ENCODE measurements around the gene ANKS1B. TPM values are rescaled to one million over a fixed set of nuclear protein-coding genes. Genes with fewer than 3 reads are reported as not detected.

ANKS1B gene
- total RNA-seq, 1 donor from 2014 or later = 3.6 TPM

DNA sequence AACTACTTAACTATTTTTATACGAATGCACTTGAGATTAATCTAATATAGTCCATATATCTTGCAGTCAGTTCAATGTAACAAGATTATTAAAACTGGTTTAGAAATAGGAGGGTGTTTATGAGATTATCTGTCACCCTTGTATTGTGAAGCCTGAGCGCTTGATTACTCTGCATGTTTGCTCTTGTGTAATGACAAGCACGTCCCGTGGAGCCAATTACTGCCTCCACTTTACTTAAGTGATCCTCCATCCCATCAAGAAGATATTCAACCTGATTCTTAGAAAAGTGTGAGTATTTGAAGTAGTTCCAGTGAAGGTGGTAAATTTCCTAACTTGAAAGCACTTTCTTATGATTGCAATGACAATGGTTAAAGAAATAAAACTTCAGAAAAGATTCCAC is 752.4 kb downstream of the ANKS1B start:
- no peak for ATAC-seq

DNA sequence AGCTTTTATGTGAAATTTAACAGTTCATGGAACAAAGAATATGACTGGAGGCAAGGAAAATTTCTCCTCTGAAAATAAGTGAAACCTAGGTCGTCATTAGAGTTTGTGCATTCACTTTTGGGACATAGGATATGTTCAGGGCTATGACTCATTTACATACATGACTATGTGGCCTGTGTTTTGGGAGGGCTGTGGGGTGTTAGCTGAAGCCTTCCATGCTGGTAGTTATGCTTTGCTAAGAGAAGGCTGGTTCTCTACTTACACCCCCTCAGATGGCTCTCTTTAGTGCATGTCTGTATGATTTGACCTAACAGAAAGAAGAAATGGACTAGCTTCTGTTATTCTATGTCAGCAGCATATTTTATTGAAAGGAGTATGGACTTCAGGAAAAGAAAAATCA is 753.7 kb downstream of the ANKS1B start:
- DNase-seq (ENCODE audit: low spot score) (no peak), ATAC-seq (no peak)

More for the DNA sequence above, 752.4 kb downstream of the ANKS1B start:
- DNase-seq (ENCODE audit: low spot score) = no peak

DNA sequence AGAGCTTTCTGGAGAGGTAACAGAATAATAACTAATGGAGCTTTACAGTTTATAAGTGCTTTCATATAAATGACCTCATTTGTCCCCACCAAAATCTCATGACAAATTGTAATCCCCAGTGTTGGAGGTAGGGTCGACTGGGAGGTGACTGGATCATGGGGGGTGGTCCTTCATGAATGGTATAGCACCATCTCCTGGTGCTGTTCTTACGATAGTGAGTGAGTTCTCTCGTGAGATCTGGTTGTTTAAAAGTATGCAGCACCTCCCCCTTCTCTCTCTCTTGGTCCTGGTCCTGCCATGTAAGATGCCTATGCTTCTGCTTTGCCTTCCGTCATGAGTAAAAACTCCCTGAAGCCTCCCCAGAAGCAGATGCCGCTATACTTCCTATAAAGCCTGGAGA is 760.5 kb downstream of the ANKS1B start:
- no peak for DNase-seq (ENCODE audit: low spot score)
- ATAC-seq = no peak

DNA sequence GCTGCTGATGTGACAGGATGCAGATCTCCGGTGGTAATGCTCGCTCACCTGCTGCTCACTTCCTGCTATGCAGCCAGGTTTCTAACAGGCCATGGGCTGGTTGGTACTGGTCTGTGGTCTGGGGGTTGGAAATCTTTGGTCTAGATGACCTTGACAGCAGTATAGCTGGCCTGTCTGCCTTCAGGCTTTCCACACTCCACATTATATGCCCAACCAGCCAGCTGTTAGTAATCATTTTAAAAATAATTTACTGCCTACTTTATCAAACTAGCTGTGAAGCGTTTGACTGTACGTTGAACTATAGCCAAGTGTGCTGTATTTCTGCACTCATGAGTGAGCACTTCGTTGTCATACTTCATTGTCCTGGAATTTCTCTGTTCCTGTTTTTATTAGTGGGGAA is 761.2 kb downstream of the ANKS1B start:
- no peak for ATAC-seq
- no peak for DNase-seq (ENCODE audit: low spot score)

GRCh38 chr12:99213047-99213446 is 771.7 kb downstream of the ANKS1B start:
- ATAC-seq = no peak
- no peak for DNase-seq (ENCODE audit: low spot score)

GRCh38 chr12:99212275-99212674 is 772.5 kb downstream of the ANKS1B start:
- ATAC-seq (peak; percentile 83), DNase-seq (ENCODE audit: low spot score) (no peak)

DNA sequence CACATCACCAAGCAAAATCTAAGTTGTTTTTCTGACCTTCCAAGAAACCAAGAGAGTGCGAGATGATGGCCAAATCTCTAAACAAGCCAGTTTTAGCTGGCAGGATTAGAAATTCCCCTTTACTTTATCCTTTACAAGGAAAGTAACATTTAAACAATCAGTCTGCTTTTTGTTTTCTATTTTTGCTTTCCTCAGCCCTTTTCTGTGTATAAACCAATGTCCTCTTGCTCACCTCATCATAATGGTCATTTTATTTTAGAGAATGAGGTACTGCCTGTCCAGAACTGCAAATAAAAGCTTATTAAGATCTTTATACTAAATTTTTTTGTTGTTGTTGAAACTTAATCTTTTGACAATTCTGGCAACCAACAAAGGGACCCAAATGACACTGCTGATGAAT is 779.6 kb downstream of the ANKS1B start:
- ATAC-seq = no peak

GRCh38 chr12:99201906-99202645 is 782.7 kb downstream of the ANKS1B start:
- no peak for DNase-seq (ENCODE audit: low spot score)
- ATAC-seq = no peak

More for the DNA sequence above, 779.6 kb downstream of the ANKS1B start:
- DNase-seq (ENCODE audit: low spot score) = no peak

- DNase-seq (ENCODE audit: low spot score) (no peak), ATAC-seq (no peak)
Observed at GRCh38 chr12:99200711-99201384, 783.9 kb downstream of the ANKS1B start.

DNA sequence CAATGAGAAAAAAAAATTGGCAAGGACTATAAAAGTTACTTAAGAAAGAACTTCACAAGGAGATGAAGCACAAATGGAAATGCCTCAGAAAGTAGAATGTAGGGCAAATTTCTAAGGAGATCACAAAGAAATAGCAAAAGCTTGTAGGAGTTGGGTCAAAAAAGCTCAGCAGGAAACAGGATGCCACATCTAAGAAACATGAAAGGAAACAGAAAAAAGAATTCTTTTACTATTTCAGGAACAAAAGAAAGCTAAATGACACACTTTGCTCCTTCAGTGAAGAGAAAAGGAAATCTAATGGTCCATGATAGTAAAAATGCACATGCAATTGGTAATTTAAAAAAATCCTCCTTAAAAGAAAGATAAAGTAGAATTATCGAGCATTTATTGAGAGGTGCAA is 789.3 kb downstream of the ANKS1B start:
- no peak for ATAC-seq
- DNase-seq (ENCODE audit: low spot score) = no peak

- DNase-seq (ENCODE audit: low spot score) (no peak), ATAC-seq (no peak)
Observed at GRCh38 chr12:99192489-99192888, 792.2 kb downstream of the ANKS1B start.

DNA sequence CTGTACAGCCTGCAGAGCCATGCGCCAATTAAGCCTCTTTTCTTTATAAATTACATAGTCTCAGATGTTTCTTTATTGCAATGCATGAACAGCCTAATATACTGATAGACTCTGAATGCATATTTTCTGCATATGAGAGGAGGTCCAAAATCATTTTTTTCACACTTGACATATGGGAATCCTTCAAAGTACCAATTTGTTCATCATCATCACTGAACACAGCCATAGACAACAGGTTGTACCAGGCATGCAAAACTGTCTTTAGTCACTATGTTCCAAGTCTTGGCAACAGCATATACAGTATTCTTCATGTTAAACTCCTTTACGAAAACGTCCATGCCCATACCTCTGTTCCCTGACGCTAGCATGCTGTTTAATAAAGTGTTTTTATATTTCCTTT is 807.9 kb downstream of the ANKS1B start:
- DNase-seq (ENCODE audit: low spot score) = no peak
- ATAC-seq = no peak

- ATAC-seq (no peak), DNase-seq (ENCODE audit: low spot score) (no peak)
Observed at GRCh38 chr12:99170461-99170860, 814.3 kb downstream of the ANKS1B start.

- ATAC-seq (no peak), DNase-seq (ENCODE audit: low spot score) (no peak)
Observed at GRCh38 chr12:99170037-99170436, 814.7 kb downstream of the ANKS1B start.

GRCh38 chr12:99157946-99158345 is 826.8 kb downstream of the ANKS1B start:
- ATAC-seq = no peak
- DNase-seq (ENCODE audit: low spot score) = no peak

GRCh38 chr12:99154983-99155336 is 829.8 kb downstream of the ANKS1B start:
- ATAC-seq = no peak
- DNase-seq (ENCODE audit: low spot score) = no peak

DNA sequence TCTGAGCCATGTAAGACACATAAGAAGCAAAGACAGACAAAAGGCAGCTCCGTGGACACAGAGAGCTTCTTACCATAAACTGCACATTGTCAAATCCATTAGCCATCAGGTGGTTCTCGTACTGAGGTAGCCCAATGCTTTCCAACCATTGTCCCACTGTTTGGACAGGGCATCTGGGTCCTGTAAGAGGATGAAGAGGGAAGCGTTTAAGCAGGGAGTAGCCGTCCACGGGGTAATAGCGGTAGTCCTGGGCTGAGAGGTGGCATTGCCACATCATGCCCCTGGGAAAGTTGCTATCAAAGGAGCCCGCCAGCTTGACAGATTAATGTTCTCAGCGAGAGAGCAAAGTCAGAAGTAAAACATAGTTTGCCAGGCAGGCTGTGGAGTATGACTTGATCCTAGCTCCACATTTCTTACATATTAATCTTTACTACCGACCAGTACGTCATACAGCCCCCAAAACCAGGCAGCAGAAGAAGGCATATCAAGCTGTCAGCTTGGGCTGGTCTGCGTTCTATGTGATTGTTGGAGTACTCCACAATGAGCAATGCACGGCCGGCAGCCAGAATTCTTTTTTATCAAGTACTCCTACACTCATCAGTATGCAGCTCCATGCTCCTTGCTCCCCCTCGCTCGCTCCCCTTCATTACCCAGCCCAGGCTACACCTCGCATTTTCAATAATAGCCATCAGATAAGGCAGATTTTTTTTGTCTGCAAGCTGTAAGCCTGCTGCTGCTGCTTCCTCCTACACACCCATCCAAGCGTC is 830.3 kb downstream of the ANKS1B start:
- no peak for DNase-seq (ENCODE audit: low spot score)

GRCh38 chr12:99153293-99153692 is 831.4 kb downstream of the ANKS1B start:
- no peak for DNase-seq (ENCODE audit: low spot score)
- no peak for ATAC-seq

More for the DNA sequence above, 830.3 kb downstream of the ANKS1B start:
- no peak for ATAC-seq

- ATAC-seq = no peak
- no peak for DNase-seq (ENCODE audit: low spot score)
Observed at GRCh38 chr12:99152337-99152736, 832.4 kb downstream of the ANKS1B start.

DNA sequence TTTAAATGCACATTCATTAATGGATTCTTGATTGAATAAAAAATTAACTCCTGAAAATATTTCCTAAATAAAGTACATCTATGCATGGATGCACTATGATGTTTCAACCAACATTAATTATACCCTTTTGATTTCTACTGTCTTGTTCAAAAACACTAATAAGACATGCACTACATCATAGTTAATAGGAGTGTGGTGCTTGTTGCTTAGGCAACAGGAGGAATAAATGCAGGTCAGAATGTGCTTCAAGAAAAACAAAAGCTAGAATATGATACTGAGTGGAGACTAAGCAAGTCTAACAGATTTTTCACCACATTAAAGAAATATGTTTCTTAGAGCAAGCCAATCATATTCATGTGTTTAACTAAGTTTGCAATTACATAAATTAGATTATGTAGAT is 833.0 kb downstream of the ANKS1B start:
- DNase-seq (ENCODE audit: low spot score) = no peak
- no peak for ATAC-seq

GRCh38 chr12:99147130-99147529 is 837.6 kb downstream of the ANKS1B start:
- no peak for ATAC-seq
- DNase-seq (ENCODE audit: low spot score) = no peak

- ATAC-seq (no peak), DNase-seq (ENCODE audit: low spot score) (no peak)
Observed at GRCh38 chr12:99146730-99147129, 838.0 kb downstream of the ANKS1B start.

All from left lobe of liver (tissue), 2 donors.